ENCODE measurements around the gene SMARCA4.

SMARCA4 gene

DNA sequence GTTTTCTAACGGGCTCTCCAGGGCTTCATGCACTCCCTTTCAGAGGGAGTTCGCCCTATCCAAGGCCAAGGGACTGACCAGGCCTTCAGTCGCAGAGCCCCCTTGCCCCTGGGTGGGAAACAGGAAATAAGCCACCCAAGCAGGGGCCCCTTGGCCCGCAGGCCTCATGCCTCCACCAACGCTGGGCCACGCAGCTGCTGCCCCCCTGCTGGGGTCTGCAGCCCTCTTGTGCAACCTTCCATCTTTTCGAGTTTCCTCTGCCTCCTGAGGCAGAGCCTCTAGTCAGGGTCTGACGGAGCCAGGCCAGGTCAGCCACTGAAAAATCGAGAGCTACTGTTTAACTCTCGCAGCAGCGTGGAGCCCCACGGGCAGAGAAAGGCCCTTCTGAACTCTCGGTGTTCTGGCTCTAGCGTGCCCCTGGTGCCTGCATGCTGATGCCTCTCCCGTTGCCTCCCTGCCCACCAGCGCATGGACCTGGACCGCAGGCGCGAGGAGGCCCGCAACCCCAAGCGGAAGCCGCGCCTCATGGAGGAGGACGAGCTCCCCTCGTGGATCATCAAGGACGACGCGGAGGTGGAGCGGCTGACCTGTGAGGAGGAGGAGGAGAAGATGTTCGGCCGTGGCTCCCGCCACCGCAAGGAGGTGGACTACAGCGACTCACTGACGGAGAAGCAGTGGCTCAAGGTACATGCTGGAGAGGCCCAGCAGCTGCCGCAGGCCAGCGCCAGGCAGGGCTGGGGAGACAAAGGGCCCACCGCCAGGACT is 73.8 kb downstream of the SMARCA4 start:
- DNase-seq (ENCODE audit: low spot score) = no peak

DNA sequence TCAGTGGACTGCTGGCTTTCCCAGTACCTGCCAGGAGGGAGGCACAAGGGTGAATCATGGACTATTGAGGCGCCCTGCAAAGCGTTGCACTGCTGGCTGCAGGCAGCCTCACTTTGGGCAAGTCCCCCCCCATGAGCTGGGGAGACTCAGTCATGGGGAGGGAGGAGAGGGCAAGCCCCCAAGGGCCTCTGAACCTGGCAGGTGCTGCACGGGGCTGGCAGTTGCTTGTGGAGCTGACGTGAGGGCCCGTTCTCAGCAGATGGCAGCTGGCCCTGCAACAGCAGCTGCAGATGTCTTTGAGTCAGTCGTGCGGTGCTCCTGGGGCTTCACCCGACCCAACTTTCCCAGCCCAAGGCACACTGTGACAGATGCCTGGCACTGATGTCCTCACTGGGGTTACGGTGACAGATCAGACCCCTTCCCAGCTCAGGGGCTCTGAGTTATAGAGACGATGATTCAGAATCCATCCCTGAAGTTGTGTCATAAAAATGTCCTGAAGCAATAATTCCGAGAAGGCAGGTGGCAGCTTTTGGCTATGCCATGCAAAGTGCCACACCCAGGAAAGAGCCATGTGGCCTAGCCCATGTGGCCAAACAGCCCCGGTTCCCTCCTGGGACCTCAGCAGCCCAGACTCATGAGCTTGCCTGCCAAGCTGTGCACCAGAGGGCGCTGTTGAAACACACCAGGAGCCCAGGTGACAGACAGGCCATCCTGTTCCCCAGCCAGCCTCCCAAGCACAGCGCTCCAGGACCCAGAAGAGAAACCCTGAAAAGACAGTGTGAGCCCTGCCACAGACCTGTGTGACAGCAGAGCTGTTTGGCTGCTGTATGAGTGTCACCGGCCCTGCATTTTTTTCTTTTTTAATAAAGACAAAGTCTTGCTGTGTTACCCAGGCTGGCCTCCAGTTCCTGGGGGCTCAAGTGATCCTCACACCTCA is 74.9 kb downstream of the SMARCA4 start:
- DNase-seq (ENCODE audit: low spot score) = peak; percentile 91

DNA sequence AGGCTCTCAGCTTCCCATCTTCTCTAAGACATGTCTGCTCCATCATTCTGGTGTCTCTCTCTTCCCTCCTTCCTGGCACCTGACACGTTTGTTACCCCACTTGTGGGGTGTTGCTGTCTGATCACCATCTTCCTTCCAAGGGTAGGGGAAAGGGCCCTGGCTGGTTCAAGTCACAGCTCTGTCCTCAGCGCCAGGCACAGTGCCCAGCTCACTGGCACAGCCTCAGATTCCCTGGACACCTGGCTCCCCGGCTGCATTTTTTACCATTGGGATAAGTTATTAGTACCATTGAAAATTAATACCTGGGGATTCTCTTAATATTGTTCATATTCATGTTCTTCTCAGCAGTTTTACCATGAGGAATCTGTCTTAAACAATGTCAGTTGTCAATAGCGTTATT is 77.7 kb downstream of the SMARCA4 start:
- DNase-seq (ENCODE audit: low spot score) = no peak

DNA sequence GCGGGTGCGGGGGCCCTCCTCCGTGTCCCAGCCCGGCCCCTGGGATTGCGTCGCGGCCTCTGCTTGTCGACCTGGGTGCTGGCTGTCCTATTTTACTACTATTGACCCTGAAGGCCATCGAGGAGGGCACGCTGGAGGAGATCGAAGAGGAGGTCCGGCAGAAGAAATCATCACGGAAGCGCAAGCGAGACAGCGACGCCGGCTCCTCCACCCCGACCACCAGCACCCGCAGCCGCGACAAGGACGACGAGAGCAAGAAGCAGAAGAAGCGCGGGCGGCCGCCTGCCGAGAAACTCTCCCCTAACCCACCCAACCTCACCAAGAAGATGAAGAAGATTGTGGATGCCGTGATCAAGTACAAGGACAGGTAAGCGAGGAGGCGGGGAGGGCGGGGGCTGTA is 80.4 kb downstream of the SMARCA4 start:
- no peak for DNase-seq (ENCODE audit: low spot score)

DNA sequence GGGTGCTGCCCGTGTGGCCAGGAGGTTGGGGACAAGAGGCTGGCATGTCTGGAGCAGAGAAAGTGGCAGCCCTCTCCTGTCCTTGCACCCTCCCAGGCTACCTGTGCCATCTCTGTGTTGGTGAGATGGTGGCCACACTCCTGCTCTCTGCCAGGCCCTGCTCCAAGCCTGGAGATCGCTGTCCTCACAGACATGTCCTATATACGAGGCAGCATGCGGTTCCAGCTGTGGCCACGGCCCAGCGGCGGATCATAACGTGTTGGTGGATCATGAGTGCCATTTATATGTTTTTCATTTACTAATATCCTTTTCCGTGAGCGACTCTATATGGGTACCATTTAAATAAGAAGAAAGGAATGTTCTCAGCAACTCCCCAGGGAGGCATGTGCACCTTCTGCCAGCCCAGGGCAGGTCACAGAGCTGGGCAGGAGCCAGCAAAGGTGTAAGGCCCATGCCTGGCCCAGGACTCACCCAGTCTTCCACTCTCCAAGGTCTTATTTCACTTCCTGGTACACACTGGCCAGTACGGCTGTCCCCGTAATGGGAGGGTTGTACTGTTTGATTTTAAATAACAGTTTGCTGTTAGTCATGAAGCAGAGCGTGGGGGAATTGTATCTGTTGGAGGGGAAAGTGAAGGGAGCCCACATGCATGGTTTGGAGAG is 81.3 kb downstream of the SMARCA4 start:
- no peak for DNase-seq (ENCODE audit: low spot score)

DNA sequence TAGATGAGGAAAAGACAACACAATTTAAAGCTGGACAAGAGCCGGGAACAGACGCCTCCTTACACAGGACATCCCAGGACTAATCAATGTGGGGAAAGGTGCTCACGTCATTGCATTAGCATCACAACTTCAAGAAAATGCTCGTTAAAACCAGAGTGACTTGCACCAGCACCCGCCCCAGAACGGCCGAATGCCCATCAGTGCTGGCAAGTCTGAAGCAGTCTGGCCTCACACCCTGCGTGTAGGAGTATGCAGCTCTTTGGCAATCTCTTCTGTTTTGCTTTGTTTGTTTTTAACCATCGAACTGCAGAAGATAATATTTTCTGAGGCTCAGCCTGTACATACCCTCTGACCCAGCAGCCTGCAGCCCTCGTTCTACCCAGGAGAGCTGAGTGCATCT is 83.6 kb downstream of the SMARCA4 start:
- DNase-seq (ENCODE audit: low spot score) = no peak

DNA sequence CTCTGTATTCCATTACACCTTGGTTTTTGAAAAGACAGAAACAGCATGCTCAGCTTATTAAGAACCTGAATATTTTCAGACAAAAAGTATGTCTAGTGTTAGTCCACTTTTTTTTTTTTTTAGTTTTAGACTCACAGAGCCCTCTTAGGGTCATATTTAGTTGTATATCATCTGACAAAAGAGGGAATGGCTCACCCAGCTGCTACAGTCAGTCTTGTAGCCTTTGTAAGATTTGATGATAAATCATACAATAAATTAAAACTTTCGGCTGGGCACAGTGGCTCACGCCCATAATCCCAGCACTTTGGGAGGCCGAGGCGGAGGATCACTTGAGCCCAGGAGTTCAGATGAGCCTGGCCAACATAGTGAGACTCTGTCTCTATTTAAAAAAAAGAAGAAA is 84.7 kb downstream of the SMARCA4 start:
- no peak for DNase-seq (ENCODE audit: low spot score)

DNA sequence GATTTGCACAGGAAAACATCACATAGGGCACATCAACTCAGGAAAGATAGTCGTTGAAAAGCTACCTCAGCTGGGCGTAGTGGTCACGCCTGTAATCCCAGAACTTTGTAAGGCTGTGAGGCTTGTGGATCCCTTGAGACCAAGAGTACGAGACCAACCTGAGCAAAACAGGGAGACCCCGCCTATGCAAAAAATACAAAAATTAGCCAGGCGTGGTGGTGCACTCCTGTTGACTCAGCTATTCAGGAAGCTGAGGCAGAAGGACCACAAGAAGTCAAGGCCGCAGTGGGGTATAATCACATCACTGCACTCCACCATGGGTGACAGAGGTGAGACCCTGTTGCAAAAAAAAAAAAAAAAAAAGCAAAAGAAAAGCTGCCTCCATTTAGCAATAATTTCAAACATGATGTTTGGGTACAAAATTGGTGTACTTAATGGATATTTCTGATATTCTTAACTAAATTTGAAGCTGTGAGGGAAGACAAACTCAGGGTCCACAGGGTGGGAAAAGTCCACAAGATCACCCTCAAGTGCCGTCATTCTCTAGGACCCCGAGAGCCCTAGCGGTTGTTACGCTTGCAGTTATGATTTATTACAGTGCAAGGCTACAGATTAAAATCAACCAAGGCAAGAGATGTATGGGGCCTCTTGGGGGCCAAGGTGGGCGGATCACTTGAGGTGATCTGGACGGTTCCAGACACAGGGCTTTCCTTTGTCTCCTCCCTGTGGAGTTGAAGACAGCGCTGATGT is 86.0 kb downstream of the SMARCA4 start:
- DNase-seq (ENCODE audit: low spot score) = peak; percentile 44

DNA sequence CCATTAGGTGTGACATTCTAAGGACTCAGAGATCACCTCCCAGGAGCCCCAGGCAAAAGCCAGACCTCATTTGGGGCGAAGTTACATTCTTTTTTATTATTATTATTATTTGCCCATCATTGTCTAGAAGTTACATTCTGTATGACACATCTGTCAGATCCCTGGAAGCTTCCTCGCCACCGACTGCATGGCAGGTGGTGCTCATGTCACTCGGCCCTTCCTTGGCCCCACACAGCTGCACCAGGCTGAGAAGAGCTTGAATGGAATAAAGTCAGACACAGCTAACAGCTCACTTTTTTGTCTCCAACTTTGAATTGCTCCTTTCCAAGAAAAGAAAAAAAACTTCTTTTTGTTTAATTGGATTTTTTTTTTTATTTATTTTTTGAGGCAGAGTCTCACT is 87.0 kb downstream of the SMARCA4 start:
- no peak for DNase-seq (ENCODE audit: low spot score)

DNA sequence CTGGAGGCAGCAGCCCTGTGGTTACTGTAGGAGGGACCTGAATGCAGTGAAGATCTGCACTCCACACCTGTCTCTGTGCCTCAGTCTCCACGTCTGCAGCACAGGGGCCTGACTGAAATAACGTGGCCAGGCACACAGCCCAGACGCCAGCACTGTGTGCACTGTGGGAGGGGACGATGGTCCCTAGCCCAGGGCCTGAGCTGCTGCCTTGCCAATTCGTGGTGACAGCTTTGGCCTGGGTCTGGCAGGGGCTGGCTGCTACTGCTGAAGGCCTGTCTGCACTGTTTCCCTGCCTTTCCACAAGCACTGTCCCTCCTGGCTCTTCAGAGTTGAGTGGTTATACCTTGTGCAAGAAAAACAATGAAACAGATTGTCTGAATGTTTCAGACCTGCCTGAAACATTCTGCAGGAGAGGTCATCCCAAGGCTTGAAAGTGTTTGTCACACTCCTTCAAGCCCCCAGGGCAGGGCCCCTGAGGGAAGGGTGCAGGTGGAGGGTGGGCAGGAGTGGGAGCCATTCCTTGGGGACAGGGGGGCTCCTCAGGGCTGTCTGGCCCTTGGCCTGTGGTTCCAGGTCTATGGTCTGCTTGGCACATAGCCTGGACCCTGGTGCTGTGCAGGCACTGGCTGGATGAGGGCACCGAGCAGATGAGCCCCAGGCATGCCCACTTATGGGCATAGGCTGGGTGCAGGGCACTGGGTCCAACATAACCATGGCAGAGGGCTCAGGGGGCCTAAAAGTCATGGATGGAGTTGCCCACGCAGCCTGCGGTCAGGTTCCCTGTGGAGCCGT is 89.7 kb downstream of the SMARCA4 start:
- DNase-seq (ENCODE audit: low spot score) = no peak

DNA sequence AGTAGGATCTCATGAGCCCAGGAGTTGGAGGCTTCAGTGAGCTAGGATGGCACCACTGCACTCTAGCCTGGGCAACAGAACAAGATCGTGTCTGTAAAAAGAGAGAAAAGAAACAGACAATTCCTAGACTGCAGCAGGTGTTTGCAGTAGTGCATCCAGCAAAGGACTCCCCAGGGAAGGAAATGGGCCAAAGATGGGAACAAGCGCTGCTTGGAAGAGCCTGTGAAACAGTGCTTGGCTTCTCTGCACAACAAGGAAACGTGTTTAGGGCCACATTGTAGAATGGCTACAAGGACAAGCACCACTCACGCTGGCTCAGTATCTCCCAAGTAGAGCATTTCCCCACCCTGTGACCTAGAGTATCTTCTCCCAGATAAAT is 93.0 kb downstream of the SMARCA4 start:
- no peak for DNase-seq (ENCODE audit: low spot score)

DNA sequence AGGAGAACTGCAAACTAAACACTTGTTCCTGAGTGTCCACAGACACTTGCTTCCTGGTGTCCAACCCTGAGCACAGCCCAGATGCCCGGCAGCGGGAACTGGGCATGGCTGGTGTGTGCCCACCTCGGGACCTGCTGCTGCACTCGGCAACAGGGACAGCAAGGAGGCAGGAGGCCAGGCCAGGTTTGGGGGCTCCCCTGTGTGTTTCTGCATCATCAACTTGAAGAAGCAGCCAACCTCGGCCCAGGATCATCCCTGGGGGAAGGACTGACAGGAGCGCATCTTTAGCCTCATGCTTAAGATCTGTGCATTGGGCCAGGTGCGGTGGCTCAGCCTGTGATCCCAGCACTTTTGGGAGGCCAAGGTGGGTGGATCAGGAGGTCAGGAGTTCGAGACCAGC is 93.4 kb downstream of the SMARCA4 start:
- no peak for DNase-seq (ENCODE audit: low spot score)

DNA sequence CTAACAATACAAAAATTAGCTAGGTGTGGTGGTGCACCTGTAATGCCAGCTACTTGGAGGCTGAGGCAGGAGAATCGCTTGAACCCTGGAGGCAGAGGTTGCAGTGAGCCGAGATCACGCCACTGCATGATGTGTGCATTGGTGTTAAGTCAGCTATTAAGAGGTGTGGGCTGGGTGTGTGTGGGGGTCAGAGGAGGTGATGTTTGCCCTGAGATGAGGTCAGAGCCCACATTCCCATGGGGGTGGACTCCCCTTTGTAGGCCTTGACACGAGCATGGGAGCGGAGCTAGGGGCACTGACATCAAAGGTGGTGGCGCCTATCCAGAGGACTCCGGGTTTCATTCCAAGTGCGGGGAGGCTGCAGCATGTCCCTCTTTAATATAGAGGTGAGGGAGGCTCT is 93.8 kb downstream of the SMARCA4 start:
- no peak for DNase-seq (ENCODE audit: low spot score)

DNA sequence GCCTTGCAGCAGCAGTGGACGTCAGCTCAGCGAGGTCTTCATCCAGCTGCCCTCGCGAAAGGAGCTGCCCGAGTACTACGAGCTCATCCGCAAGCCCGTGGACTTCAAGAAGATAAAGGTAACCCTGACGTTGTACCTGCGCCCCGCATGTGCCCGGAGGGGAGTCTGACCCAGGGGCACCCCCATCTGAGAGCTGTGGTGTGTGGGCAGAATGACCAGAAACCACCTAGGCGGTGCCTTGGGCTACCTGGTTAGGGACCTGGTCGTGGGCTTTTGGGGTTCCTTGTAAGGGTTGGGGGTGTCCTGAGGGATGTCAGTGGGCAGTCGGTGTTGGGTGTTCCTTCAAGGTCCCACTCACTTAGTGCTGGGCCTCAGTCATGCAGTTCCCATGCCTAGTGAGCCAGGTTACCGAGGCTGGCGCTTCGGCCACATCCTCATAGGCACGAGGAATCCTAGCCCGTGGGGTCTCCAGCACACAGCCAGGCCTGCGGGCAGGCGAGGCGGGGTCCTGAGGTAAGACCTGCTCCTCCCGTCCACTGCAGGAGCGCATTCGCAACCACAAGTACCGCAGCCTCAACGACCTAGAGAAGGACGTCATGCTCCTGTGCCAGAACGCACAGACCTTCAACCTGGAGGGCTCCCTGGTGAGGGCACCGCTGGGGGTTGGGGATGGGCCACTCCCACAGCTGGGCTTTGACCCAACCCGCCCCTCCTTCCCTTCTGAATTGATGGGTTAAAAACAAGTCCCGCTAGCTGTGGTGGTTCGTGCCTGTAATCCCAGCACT is 97.6 kb downstream of the SMARCA4 start:
- no peak for DNase-seq (ENCODE audit: low spot score)

DNA sequence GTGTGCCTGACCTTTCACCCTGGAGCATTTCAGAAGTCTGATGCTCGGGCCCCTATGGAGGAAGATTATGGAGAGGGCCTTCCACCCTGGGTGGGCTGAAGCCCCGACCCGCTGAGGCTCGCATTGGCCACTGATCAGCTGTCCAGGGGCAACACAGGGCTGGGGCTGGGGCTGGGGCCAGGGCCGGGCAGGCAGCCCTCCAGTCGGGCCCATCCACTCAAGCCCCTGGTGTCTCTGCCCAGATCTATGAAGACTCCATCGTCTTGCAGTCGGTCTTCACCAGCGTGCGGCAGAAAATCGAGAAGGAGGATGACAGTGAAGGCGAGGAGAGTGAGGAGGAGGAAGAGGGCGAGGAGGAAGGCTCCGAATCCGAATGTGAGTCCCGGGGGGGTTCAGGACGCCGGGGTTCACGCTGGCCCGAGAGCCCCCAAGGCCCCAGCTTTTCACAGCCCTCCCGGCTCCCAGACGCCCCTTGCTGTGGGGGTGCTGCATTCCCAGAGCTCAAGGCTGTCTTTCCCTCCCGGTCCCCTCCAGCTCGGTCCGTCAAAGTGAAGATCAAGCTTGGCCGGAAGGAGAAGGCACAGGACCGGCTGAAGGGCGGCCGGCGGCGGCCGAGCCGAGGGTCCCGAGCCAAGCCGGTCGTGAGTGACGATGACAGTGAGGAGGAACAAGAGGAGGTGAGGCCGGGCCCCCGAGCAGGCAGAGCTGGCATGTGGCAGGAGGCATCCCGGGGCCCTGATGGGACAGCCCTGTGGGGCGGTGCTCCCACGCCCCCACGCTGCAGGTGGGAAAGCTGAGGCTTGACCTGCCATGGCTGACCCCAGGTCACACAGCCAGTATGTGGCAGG is 98.9 kb downstream of the SMARCA4 start:
- DNase-seq (ENCODE audit: low spot score) = no peak

DNA sequence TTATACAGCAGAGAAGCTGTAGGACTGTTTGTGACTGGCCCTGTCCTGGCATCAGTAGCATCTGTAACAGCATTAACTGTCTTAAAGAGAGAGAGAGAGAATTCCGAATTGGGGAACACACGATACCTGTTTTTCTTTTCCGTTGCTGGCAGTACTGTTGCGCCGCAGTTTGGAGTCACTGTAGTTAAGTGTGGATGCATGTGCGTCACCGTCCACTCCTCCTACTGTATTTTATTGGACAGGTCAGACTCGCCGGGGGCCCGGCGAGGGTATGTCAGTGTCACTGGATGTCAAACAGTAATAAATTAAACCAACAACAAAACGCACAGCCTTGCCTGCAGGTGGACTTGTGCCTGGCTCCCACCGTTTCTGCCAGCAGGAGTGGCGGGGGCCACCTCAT is 101.1 kb downstream of the SMARCA4 start:
- DNase-seq (ENCODE audit: low spot score) = no peak

DNA sequence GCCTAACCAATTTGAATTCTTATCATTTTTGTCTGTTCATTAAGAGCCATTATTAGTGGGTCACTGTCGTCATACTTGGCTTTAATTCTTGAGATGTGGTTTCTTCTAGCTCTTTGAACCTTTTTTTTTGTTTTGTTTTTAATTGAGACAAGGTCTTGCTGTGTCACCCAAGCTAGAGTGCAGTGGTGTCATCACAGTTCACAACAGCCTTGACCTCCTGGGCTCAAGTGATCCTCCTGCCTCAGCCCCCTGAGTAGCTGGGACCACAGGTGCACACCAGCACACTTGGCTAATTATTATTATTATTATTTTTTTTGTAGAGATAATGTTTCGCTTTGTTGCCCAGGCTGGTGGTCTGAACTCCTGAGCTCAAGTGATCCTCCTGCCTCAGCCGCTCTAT is 102.6 kb downstream of the SMARCA4 start:
- DNase-seq (ENCODE audit: low spot score) = no peak

DNA sequence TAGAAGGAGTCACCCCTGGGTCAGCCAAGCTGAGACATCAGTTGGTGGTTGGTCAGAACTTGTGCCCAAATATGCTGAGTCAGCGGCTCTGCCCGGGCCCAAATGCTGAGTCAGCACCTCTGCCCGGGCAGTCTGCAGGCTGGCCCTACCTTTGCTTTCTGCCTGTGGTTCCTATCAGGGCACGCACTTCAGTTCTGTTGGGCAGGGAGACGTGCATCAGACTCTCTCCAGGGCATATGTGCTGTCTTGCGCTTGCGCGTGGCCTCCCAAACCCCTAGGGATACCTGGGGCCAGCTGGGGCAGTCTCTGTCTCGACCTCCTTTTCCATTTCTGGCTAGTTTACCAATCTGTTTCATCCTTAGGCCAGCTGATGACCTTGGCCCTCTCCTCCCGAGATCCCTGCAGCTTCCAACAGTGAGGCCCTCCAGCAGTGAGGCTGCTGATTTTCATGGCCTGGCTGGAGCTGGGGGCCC is 104.0 kb downstream of the SMARCA4 start:
- DNase-seq (ENCODE audit: low spot score) = no peak

DNA sequence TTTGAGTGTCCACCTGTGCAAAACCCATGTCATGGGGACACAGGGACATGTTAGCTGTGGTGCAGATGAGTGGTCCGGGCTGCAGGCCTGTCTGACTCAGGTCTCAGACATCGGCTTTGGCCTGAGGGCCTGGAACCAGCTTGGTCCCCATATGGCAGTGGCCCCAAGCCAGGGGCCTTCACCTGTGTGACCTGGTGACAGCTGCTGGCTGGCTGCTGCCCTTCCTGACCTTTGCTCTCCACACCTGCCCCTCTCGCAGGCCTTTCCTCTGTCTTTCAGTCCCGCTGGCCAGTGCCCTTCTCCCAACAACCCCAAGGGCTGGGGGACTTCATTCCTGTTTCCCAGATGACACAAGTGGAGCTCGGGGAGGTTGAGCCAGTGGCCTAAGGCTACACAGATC is 105.5 kb downstream of the SMARCA4 start:
- no peak for DNase-seq (ENCODE audit: low spot score)

Measured in germinal center (tissue), 1 donor.